ENCODE measurements around the gene PIEZO1. TPM values are rescaled to one million over a fixed set of nuclear protein-coding genes. Genes with fewer than 3 reads are reported as not detected.

The PIEZO1 gene
- total and polyA plus RNA-seq, 10 of the 15 experiments (the other 5 are each of a cell fraction or from before 2014, with no cell fraction given) = 1.3 to 169 (median 33.4) TPM

DNA sequence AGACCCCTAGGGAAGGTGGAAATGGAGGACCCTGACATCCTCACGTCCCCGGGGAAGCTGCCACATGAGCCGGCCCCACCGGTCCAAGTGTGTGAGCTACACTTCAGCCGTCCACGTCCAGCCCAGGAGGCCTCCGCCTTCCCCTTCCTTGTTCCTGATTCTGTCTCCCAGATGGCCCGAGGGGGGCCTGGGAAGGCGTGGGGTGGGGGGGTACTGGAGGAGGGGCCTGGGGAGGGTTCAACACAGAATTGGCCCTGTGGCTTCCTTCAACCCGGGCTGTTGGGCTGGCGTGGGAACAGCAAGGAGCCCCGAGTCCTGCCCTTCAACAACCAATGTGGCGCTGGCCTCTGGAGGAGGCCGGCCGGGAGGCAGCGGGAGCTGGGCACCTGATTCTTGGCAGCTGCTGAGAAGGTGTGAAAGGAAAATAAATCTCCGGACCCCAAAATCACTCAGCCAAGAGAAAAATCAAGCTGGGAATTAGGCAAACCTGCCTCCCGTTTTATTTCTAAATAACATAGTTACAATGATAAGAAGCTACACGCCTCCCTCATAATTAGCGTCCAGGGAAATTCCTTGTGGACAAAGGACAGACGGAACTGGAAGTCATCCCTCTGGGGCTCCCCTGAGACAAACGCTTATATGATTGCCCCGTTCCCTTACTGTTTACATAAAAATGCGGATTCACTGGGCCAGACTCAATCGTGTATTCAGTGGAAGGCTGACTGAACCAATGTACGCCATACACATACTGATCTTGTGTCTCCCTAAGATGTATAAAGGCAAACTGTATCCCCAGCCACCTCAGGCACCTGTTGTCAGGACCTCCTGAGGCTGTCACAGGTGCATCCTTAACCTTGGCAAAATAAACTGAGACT lies 28.5 kb upstream of the PIEZO1 start:
- SMC1A ChIA-PET (ENCODE audit: uncharacterized antibody, unreplicated experiment) = interaction anchor here (0.7 to 1.6 kb wide), 3 partner anchors 32 to 353 kb away, joined by 3 to 4 read pairs (median 4); no protein-coding TSS in a partner anchor
- ATAC-seq (no peak), FAIRE-seq (no peak), DNase-seq (ENCODE audit: low read depth, low spot score) (no peak)
- no peaks in the 10 kb centered on the region for H3K27me3 ChIP-seq (replicated peaks in 1 of 2; ENCODE audit: control insufficient read depth in 2 of 2, insufficient read depth in 2 of 2, low read length in 1 of 2)
- CTCF ChIA-PET = interaction anchor here (0.7 to 2.6 kb wide), 10 partner anchors 14 to 401 kb away, joined by 3 to 19 read pairs (median 4); partner anchors contain the start of genes GALNS and TRAPPC2L
- H3K9ac ChIP-seq (ENCODE audit: control insufficient read depth, insufficient read depth, low read length) = no peak overlapping the region
- H3K79me2 ChIP-seq (ENCODE audit: control insufficient read depth, insufficient read depth, low read length) = peaks cover 26% of the 10 kb centered on the region
- H2AFZ ChIP-seq (ENCODE audit: control insufficient read depth, low read depth, low read length) = no peak overlapping the region
- H4K20me1 ChIP-seq (ENCODE audit: control insufficient read depth, insufficient read depth) = no peaks in the 10 kb centered on the region
- H3K27ac ChIP-seq (ENCODE audit: control insufficient read depth, insufficient read depth) = no peak overlapping the region
- H3K4me2 ChIP-seq (ENCODE audit: control insufficient read depth, insufficient read depth) = 0 out of 2 replicates have a peak overlapping the region, but pooled peaks have one; percentile 85
- WGBS (ENCODE audit: insufficient coverage, insufficient replicate concordance, low lambda C conversion rate, missing lambda C conversion rate) = 76% methylated on average over 20 of the region's 26 CpGs
- no TSS peak for BruUV-seq (replicated peaks)
- RAD21 ChIA-PET (ENCODE audit: unreplicated experiment) = interaction anchor here (0.8 to 4.0 kb wide), 3 partner anchors 44 to 404 kb away, joined by 3 to 14 read pairs (median 7); partner anchors contain the start of gene ZNF778
- H3K9me3 ChIP-seq (replicated peaks; ENCODE audit: control insufficient read depth, insufficient read depth, low read length) = no peaks in the 10 kb centered on the region
- H3K4me1 ChIP-seq (ENCODE audit: control insufficient read depth, insufficient read depth, low read length) = peaks cover 20% of the 10 kb centered on the region
- POLR2A ChIA-PET = interaction anchor here (1.0 to 4.2 kb wide), 4 partner anchors 12 to 127 kb away, joined by 4 to 30 read pairs (median 8); no protein-coding TSS in a partner anchor
- peaks cover 6 to 12% of the 10 kb centered on the region in 2 experiments; a peak in 3 of 4 replicates for H3K36me3 ChIP-seq (ENCODE audit: control insufficient read depth in 2 of 2, insufficient read depth in 2 of 2, low read length in 1 of 2)
- in situ Hi-C loops (cut with MboI) (no loop called here), intact Hi-C loops (cut with micrococcal nuclease; ENCODE audit: unreplicated experiment) (loop anchor here (5.0 kb wide), 2 partner anchors 44 to 161 kb away; partner anchors contain the start of genes CYBA, GALNS and TRAPPC2L)
- peak; percentile 33; the same call in 1 of the 2 replicates for TF ChIP-seq POLR2A (IDR thresholded peaks at IDR 0.05; ENCODE audit: low read depth, low read length)
- TF ChIP-seq RBBP5 (conservative IDR thresholded peaks at IDR 0.05) = no peak
- no peak overlapping the region for H3K4me3 ChIP-seq

Measured in GM12878 (cell line).